ENCODE data around the gene ARFGAP2.

Gene ARFGAP2

GRCh38 chr11:47177846-47178245, 1.2 kb upstream of the ARFGAP2 start:
- intact Hi-C loops (cut with DNase I) = loop anchor here (2.0 to 5.0 kb wide), 3 partner anchors 37 to 179 kb away; partner anchors contain the start of gene DDB2

GRCh38 chr11:47177229-47177845, 658 bp upstream of the ARFGAP2 start:
- peak in 40 of 42 donors; percentile 59 to 90 (median 78) for DNase-seq
- intact Hi-C loops (cut with DNase I) = loop anchor here (2.0 to 5.0 kb wide), 3 partner anchors 37 to 180 kb away; partner anchors contain the start of gene DDB2

More at GRCh38 chr11:47177846-47178245, 1.2 kb upstream of the ARFGAP2 start:
- DNase-seq = peak in 2 of 42 donors; percentile 11 to 48

- intact Hi-C loops (cut with DNase I) = loop anchor here (2.0 to 5.0 kb wide), 3 partner anchors 39 to 181 kb away; partner anchors contain the start of gene DDB2
Measured at GRCh38 chr11:47175746-47176327, 842 bp downstream of the ARFGAP2 start.

GRCh38 chr11:47172740-47173336, 3.8 kb downstream of the ARFGAP2 start:
- DNase-seq = no peak
- intact Hi-C loops (cut with DNase I) = no loop called here

More at GRCh38 chr11:47175746-47176327, 842 bp downstream of the ARFGAP2 start:
- no peak for DNase-seq

- intact Hi-C loops (cut with DNase I) = no loop called here
- peak in 2 of 42 donors; percentile 27 to 45 for DNase-seq
Measured at GRCh38 chr11:47171856-47172255, 4.8 kb downstream of the ARFGAP2 start.

GRCh38 chr11:47171061-47171838, 5.4 kb downstream of the ARFGAP2 start:
- DNase-seq = no peak
- intact Hi-C loops (cut with DNase I) = no loop called here

GRCh38 chr11:47166368-47166767, 10.3 kb downstream of the ARFGAP2 start:
- intact Hi-C loops (cut with DNase I) = no loop called here
- no peak for DNase-seq

GRCh38 chr11:47165253-47165840, 11.3 kb downstream of the ARFGAP2 start:
- DNase-seq = peak in 8 of 42 donors; percentile 20 to 70 (median 50)
- intact Hi-C loops (cut with DNase I) = no loop called here

- no peak for DNase-seq
- intact Hi-C loops (cut with DNase I) = no loop called here
Measured at GRCh38 chr11:47164321-47164720, 12.4 kb downstream of the ARFGAP2 start.

- intact Hi-C loops (cut with DNase I) = no loop called here
- no peak for DNase-seq
Measured at GRCh38 chr11:47163898-47164297, 12.8 kb downstream of the ARFGAP2 start.

- DNase-seq = no peak
- intact Hi-C loops (cut with DNase I) = no loop called here
Measured at GRCh38 chr11:47163193-47163592, 13.5 kb downstream of the ARFGAP2 start.

GRCh38 chr11:47162426-47162825, 14.3 kb downstream of the ARFGAP2 start:
- no peak for DNase-seq
- intact Hi-C loops (cut with DNase I) = no loop called here

- intact Hi-C loops (cut with DNase I) = no loop called here
- no peak for DNase-seq
Measured at GRCh38 chr11:47161890-47162289, 14.8 kb downstream of the ARFGAP2 start.

GRCh38 chr11:47161134-47161854, 15.4 kb downstream of the ARFGAP2 start:
- peak in 41 of 42 donors; percentile 18 to 87 (median 73) for DNase-seq
- intact Hi-C loops (cut with DNase I) = no loop called here

- no peak for DNase-seq
- intact Hi-C loops (cut with DNase I) = no loop called here
Measured at GRCh38 chr11:47160753-47161133, 15.9 kb downstream of the ARFGAP2 start.

GRCh38 chr11:47158242-47158641, 18.4 kb downstream of the ARFGAP2 start:
- intact Hi-C loops (cut with DNase I) = no loop called here
- peak in 13 of 42 donors; percentile 27 to 73 (median 54) for DNase-seq

- intact Hi-C loops (cut with DNase I) = no loop called here
- no peak for DNase-seq
Measured at GRCh38 chr11:47157805-47158204, 18.9 kb downstream of the ARFGAP2 start.

GRCh38 chr11:47156951-47157350, 19.7 kb downstream of the ARFGAP2 start:
- intact Hi-C loops (cut with DNase I) = no loop called here
- no peak for DNase-seq

GRCh38 chr11:47156333-47156732, 20.3 kb downstream of the ARFGAP2 start:
- intact Hi-C loops (cut with DNase I) = no loop called here
- DNase-seq = no peak

Data from head of caudate nucleus (tissue), 42 donors.